ES-I3 (cell line): ENCODE results near the gene TGFB2.
"Not testable (repeated sequence)": the region's sequence is repeated elsewhere in the genome, so short reads cannot be mapped to it uniquely, and the experiment has no call there.

Source experiments
- H3K36me3 ChIP-seq: 2 replicates; pipeline ENCODE4 v1.6.1; 2013; ENCODE audit warnings: mild to moderate bottlenecking, low read length, control low read depth, moderate library complexity; ENCODE audit not compliant: insufficient read depth
- H3K4me1 ChIP-seq: 2 replicates; pipeline ENCODE4 v1.6.1; 2013; ENCODE audit warnings: mild to moderate bottlenecking, control low read depth, low read length; ENCODE audit not compliant: insufficient read depth
- H3K9ac ChIP-seq: 2 replicates; pipeline ENCODE4 v1.6.1; 2013; ENCODE audit warnings: low read depth, mild to moderate bottlenecking, low read length, moderate library complexity
- H3K9me3 ChIP-seq: 2 replicates; pipeline ENCODE4 v1.6.1; 2013; ENCODE audit warnings: mild to moderate bottlenecking, low read length, moderate library complexity; ENCODE audit not compliant: control insufficient read depth, insufficient read depth

TGFB2 gene

DNA sequence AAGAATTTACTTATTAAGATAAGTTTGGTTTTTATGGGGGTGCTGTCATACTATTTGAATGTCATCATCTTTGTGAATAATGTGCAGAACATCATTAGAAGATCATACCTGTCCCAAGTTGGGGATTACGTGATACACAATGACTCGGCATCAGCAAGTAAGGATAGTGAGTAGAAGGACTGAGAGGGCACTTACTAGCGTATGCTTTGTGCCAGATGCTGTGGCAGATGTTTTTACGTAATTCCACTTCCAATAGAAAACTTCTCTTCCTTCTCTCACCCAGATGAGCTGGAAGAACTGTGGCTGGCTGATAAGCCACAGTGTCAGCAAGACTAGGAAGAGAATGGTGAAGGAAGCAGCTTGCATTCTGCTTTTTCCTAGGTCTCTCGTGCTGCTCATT is 28.1 kb upstream of the TGFB2 start:
- H3K36me3 ChIP-seq, result no peaks in the 10 kb centered on the region
- peaks cover 8% of the 10 kb centered on the region; the same call in 1 of the 2 replicates for H3K4me1 ChIP-seq
- no peak overlapping the region for H3K9ac ChIP-seq
- H3K9me3 ChIP-seq, result no peaks in the 10 kb centered on the region

DNA sequence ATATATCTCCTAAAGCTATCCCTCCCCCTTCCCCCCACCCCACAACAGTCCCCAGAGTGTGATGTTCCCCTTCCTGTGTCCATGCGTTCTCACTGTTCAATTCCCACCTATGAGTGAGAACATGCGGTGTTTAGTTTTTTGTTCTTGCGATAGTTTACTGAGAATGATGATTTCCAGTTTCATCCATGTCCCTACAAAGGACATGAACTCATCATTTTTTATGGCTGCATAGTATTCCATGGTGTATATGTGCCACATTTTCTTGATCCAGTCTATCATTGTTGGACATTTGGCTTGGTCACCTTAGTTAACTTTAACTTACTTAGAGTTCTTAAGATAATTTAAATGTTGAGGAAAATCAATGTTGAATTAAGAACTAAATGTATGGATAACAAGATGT is 25.0 kb upstream of the TGFB2 start:
- H3K4me1 ChIP-seq, result not testable (repeated sequence)

DNA sequence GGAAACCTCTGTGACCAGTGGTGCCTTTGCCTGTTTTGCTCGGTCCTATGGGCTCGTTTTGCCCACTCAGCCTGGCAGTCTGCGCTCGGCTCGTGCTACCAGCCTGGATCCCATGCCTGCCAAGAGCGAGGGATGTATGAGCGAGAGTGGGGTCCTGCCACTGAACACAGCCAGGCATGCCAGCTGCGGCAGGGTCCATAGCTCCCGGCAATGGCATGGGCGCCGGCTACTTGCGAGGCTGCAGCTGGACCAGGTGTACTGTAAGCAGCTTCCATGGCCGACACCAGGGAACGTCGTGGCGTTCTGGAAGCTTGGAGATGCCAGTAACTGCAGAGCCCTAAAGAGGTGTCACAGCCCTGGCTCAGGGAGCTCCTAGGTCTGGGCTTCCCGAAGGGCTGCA is 22.4 kb upstream of the TGFB2 start:
- H3K36me3 ChIP-seq, result no peaks in the 10 kb centered on the region
- no peaks in the 10 kb centered on the region for H3K4me1 ChIP-seq
- H3K9me3 ChIP-seq, result no peaks in the 10 kb centered on the region
- H3K9ac ChIP-seq, result no peak overlapping the region

More for the DNA sequence above, 25.0 kb upstream of the TGFB2 start:
- H3K9ac ChIP-seq, H3K36me3 ChIP-seq, H3K9me3 ChIP-seq: not testable (repeated sequence)

DNA sequence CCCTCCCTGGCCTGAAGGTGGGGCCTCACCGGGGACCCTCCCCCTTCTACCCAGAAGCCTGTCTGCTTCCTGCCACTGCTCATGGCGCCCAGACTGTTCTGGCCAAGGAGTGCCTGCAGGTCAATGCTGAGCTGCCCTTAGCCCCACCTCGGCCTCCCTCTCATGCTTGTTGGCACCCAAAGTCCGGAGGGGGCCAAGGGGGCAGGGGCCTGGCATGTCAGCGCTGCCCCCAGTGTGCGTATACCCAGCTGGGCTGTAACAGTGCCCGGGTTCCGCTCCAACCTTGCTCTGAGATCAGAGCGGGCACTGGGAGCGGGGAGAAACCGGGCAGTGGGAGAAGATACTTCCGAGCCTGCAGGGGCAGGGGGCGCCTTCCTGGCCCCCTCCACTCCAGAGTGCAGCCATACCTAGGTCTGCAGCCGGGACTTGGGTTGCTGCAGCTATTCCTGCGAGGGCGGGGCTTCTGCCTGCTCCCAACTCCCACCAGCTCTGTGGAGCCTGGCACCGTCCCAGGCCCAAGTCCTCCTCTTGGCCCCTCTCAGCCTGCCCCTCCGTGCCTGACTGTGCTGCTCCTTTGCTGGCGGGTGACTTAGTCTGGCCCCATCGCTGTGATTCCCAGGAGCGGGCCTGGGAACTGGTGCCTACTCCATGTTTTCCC is 21.4 kb upstream of the TGFB2 start:
- H3K9me3 ChIP-seq, result no peaks in the 10 kb centered on the region
- no peaks in the 10 kb centered on the region for H3K36me3 ChIP-seq
- H3K9ac ChIP-seq, result no peak overlapping the region
- H3K4me1 ChIP-seq, result no peaks in the 10 kb centered on the region

DNA sequence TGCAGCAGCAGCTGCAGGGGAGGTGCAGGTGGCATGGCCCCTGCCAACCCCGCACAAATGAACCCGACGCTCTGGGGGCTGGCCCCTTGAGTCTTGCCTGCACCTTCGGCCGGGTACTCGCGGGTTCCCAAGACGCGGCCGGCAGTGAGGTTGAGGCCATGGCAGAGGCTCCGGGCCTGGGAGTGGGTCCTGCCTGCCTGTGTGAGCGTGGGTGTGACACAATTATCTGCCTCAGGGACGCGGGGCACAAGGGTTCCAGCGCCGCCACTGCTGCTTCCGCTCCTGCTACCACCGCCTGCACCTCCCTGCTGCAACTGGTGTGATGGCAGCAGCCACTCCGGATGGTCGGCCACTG is 20.9 kb upstream of the TGFB2 start:
- no peaks in the 10 kb centered on the region for H3K9me3 ChIP-seq
- H3K4me1 ChIP-seq, result no peaks in the 10 kb centered on the region
- no peak overlapping the region for H3K9ac ChIP-seq

DNA sequence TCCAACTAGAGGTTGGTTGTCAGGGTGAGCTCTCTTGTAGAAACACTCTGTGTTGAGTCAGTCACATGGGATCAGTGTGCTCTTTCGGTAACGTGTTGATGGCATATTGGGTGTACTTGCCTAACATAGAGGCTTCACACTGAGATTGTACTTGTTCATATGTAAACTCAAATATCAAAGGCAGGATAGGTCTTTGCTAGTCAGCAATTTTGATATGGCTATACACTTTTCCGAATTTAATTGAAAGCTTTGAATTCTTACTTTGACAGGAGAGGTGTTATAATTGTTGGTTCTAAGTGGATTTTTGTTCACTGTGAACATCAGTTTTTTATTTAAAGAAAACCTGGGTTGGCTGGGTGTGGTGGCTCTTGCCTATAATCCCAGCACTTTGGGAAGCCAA is 16.4 kb upstream of the TGFB2 start:
- Histone ChIP-seq H3K4me1 (no peaks in the 10 kb centered on the region), H3K36me3 (no peaks in the 10 kb centered on the region; the same call in 1 of the 2 replicates), H3K9me3 (no peaks in the 10 kb centered on the region), H3K9ac (no peak overlapping the region)

More for the DNA sequence above, 20.9 kb upstream of the TGFB2 start:
- H3K36me3 ChIP-seq, result no peaks in the 10 kb centered on the region

DNA sequence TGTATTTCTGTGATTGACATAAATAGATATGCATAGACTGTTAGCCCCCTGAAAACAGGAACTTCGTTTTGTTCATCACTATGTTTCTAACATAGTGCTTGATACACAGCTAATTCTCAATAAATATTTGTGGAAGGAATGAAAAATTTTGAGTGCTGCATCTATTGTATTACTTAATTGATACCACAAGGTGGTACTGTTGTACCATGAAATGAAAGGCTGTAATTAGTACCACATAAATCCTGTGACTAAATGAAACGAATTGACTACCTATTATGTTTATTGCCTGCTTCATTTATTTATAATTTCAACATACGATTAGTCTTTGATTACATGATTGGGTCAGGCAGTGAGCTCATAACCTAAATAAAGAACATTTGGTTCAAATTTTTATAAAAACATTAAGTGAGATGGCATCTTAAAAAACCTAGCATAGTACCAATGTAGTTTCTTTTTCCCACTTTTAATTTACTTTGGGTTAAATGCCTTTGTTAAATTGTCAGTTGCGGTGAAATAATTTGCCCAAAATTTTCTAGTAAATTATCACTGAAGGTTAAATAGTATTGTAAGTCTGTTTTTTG is 15.0 kb upstream of the TGFB2 start:
- Histone ChIP-seq H3K9ac (no peak overlapping the region), H3K36me3 (no peaks in the 10 kb centered on the region; the same call in 1 of the 2 replicates), H3K9me3 (no peaks in the 10 kb centered on the region), H3K4me1 (no peaks in the 10 kb centered on the region)

DNA sequence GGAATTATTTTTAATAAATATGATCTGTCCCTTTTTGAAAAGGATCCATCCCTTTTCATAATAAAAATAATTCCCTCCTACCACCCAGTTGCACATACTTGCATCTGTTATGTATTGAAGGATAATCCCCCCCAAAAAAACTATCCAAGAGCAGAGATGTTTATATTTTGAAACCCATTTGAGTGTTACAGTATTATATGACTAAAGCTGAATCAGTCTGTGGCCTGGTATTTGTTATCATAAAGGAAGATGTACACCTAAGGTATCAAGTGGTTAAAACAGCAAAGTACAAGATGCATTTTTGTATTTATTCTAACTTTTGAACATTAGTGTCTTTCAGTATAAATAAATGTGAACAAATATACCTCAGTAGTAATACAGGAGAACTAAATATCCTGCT is 12.7 kb upstream of the TGFB2 start:
- no peaks in the 10 kb centered on the region; the same call in 1 of the 2 replicates for H3K36me3 ChIP-seq

DNA sequence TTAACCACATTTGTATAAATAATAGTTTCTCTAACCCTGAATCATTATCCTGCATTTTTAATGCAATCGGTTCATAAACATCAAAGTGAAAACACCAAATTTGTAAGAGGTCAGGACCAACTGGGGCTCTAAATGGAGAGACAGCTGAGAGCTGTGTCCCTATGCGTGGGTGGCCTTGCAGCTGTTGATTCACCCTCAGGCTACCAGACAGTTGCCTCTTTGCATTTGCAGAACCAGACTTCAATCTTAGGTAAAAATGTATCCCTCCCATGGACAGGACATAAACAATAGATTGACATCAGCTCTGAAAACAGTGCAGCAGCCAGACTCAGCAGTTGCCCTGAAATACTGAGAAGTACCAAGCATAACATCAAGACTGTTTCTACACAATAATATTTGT is 8.8 kb upstream of the TGFB2 start:
- Histone ChIP-seq H3K9me3 (no peaks in the 10 kb centered on the region), H3K4me1 (no peaks in the 10 kb centered on the region), H3K36me3 (no peaks in the 10 kb centered on the region), H3K9ac (no peak overlapping the region)

More for the DNA sequence above, 12.7 kb upstream of the TGFB2 start:
- no peaks in the 10 kb centered on the region for H3K4me1 ChIP-seq
- no peak overlapping the region for H3K9ac ChIP-seq
- H3K9me3 ChIP-seq, result no peaks in the 10 kb centered on the region

DNA sequence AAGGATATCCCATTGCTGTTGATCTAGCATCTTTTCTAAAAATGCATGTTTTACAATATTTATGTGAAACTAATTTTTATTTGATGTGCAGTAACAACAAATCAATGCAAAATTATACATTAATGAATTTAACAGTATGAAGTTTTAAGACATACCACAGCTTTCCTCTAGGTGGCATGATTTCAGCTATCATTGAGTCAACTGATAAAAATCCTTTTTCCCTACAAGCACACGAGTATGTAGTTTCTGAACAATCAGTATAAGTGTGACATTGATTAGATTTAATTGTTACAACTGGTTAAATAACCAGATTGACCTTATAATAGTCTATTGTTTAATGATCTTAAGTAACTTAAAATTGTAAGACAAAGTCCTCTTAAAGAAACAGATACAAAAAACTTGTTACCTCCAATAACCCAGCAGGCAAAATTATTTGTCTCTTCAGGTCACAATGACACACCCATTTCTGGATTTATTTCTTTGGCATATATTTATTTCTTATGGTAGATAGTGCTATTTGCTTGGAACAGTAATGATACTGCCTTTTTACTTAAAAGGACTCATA is 5.8 kb upstream of the TGFB2 start:
- H3K36me3 ChIP-seq, result no peaks in the 10 kb centered on the region
- H3K4me1 ChIP-seq, result no peaks in the 10 kb centered on the region
- H3K9ac ChIP-seq, result no peak overlapping the region
- H3K9me3 ChIP-seq, result no peaks in the 10 kb centered on the region

DNA sequence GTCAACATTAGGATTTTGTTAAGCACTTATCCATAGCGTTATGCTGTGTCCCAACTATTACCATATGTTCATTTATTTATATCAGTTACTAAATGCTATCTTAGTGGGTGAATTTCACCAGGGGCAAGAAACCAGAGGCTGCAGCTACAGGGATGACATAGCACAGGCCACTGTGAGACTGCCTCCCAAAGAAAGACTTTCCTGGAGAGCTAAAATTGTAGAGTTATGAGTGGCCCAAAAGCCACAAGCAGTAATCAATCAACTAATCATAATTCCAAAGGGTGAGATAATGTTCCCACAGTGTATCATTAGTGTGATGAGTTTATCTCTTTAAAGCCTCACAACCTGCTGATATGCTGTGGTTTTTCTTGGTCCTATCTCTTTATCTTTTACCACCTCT is 3.8 kb upstream of the TGFB2 start:
- Histone ChIP-seq H3K36me3 (no peaks in the 10 kb centered on the region), H3K9me3 (no peaks in the 10 kb centered on the region), H3K4me1 (no peaks in the 10 kb centered on the region), H3K9ac (no peak overlapping the region)

DNA sequence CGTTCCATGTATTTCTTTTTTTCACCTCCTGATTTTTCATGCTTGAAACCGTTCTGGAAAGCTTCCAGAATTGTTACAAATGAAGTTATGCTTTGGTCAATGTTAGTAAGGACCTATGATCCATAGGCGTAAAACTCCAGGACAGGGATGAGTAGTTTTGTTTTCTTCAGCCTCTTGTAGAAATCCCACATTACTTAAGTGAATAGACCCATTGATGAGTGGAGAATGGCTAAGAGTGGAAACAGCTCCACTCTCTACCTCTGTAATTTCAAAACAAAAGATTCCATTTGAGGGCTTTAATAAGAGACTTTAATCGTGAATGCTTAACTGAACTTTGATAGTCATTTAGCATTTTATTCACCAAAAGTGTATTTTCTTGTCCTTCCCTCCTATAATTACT is 3.0 kb upstream of the TGFB2 start:
- Histone ChIP-seq H3K9me3 (no peaks in the 10 kb centered on the region), H3K36me3 (no peaks in the 10 kb centered on the region), H3K9ac (no peak overlapping the region), H3K4me1 (no peaks in the 10 kb centered on the region)

DNA sequence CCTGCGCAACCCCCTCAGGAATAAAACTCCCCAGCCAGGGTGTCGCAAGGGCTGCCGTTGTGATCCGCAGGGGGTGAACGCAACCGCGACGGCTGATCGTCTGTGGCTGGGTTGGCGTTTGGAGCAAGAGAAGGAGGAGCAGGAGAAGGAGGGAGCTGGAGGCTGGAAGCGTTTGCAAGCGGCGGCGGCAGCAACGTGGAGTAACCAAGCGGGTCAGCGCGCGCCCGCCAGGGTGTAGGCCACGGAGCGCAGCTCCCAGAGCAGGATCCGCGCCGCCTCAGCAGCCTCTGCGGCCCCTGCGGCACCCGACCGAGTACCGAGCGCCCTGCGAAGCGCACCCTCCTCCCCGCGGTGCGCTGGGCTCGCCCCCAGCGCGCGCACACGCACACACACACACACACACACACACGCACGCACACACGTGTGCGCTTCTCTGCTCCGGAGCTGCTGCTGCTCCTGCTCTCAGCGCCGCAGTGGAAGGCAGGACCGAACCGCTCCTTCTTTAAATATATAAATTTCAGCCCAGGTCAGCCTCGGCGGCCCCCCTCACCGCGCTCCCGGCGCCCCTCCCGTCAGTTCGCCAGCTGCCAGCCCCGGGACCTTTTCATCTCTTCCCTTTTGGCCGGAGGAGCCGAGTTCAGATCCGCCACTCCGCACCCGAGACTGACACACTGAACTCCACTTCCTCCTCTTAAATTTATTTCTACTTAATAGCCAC is 696 bp downstream of the TGFB2 start:
- H3K9ac ChIP-seq, result peak overlapping the region; percentile 84
- no peaks in the 10 kb centered on the region for H3K36me3 ChIP-seq
- peaks cover 6% of the 10 kb centered on the region for H3K4me1 ChIP-seq
- no peaks in the 10 kb centered on the region for H3K9me3 ChIP-seq

DNA sequence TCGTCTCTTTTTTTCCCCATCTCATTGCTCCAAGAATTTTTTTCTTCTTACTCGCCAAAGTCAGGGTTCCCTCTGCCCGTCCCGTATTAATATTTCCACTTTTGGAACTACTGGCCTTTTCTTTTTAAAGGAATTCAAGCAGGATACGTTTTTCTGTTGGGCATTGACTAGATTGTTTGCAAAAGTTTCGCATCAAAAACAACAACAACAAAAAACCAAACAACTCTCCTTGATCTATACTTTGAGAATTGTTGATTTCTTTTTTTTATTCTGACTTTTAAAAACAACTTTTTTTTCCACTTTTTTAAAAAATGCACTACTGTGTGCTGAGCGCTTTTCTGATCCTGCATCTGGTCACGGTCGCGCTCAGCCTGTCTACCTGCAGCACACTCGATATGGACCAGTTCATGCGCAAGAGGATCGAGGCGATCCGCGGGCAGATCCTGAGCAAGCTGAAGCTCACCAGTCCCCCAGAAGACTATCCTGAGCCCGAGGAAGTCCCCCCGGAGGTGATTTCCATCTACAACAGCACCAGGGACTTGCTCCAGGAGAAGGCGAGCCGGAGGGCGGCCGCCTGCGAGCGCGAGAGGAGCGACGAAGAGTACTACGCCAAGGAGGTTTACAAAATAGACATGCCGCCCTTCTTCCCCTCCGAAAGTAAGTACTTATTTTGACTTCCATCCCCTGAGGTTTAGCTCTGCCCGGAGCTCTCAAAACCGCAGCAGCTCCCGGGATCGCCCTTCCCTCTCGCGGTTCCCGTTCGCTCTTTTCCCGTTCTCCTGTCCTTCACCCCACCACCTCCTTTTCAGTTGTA is 1.5 kb downstream of the TGFB2 start:
- Histone ChIP-seq H3K4me1 (peaks cover 11% of the 10 kb centered on the region), H3K9me3 (no peaks in the 10 kb centered on the region), H3K36me3 (no peaks in the 10 kb centered on the region), H3K9ac (peak overlapping the region; percentile 84)
